H1 (cell line): ENCODE results near the gene YWHAB. TPM values are rescaled to one million over a fixed set of nuclear protein-coding genes. Genes with fewer than 3 reads are reported as not detected.

Experiments
- CTCF ChIA-PET: fragments of 300-600 bp; sonication (Branson Sonifier 250); formaldehyde crosslinking; loops from one replicate; lab custom pipeline; 2021; ENCODE audit not compliant: partially characterized antibody; lab: Charles Lee
- POLR2A ChIA-PET: fragments of 300-600 bp; sonication (Branson Sonifier 250); formaldehyde crosslinking; loops from one replicate; lab custom pipeline; 2021; ENCODE audit warnings: inconsistent platforms; ENCODE audit not compliant: partially characterized antibody; lab: Charles Lee
- DNase-seq, 2 experiments: peaks; one replicate each; pipeline versions ENCODE4 v3.0.0 to v3.0.0-alpha.2; 2010 to 2022; ENCODE audit warnings: low spot score in 2 of 2, low read depth in 1 of 2, mixed read lengths in 1 of 2
- FAIRE-seq: peaks from 2 replicates; lab custom pipeline; 2011; peaks lifted over from hg19 to GRCh38; lab: Jason Lieb, UNC
- H2AFZ ChIP-seq: 2 replicates; pipeline ENCODE4 v1.8.1; 2012; ENCODE audit warnings: low read length, inconsistent platforms
- H2AK5ac ChIP-seq: 2 replicates; pipeline ENCODE4 v1.6.1; 2013; ENCODE audit warnings: low read depth, low read length
- H2BK120ac ChIP-seq: replicated peaks from 2 replicates; pipeline ENCODE3; 2013; ENCODE audit warnings: low read depth, low read length, inconsistent platforms
- H2BK12ac ChIP-seq: 2 replicates; pipeline ENCODE4 v1.6.1; 2013; ENCODE audit warnings: low read depth, low read length
- H2BK15ac ChIP-seq: 2 replicates; pipeline ENCODE4 v1.6.1; 2013; ENCODE audit warnings: low read length
- H2BK20ac ChIP-seq: 2 replicates; pipeline ENCODE4 v1.6.1; 2013; ENCODE audit warnings: low read length
- H2BK5ac ChIP-seq: 2 replicates; pipeline ENCODE4 v1.6.1; 2013; ENCODE audit warnings: low read depth, low read length
- H3K14ac ChIP-seq: 2 replicates; pipeline ENCODE4 v1.6.1; 2013; ENCODE audit warnings: inconsistent platforms; ENCODE audit not compliant: insufficient read length
- H3K18ac ChIP-seq: 2 replicates; pipeline ENCODE4 v1.6.1; 2013; ENCODE audit warnings: low read length; ENCODE audit errors: extremely low read depth
- H3K23ac ChIP-seq: 2 replicates; pipeline ENCODE4 v1.6.1; 2013; ENCODE audit warnings: inconsistent platforms; ENCODE audit not compliant: insufficient read length
- H3K23me2 ChIP-seq: 2 replicates; pipeline ENCODE4 v1.6.1; 2013; ENCODE audit warnings: low read depth, low read length
- H3K27ac ChIP-seq: 2 replicates; pipeline ENCODE4 v1.6.1; 2011; ENCODE audit warnings: low read depth, low read length, inconsistent platforms
- H3K27me3 ChIP-seq, 4 experiments: replicated peaks in 1 of 4; 1 replicate in 1 of 4; 2 replicates in 3 of 4; pipeline versions ENCODE4 v1.6.1 to v1.8.1; 2011 to 2013; ENCODE audit warnings: low read length in 3 of 4, mild to moderate bottlenecking in 3 of 4, inconsistent platforms in 2 of 4, mixed read lengths in 2 of 4, moderate library complexity in 1 of 4; ENCODE audit not compliant: control insufficient read depth in 3 of 4, insufficient read depth in 3 of 4; ENCODE audit errors: extremely low read depth in 1 of 4
- H3K36me3 ChIP-seq, 4 experiments: 2 replicates each; pipeline versions ENCODE4 v1.6.1 to v1.8.1; 2011 to 2013; ENCODE audit warnings: mild to moderate bottlenecking in 4 of 4, low read length in 3 of 4, moderate library complexity in 2 of 4, control low read depth in 1 of 4, inconsistent platforms in 1 of 4; ENCODE audit not compliant: insufficient read depth in 4 of 4, control insufficient read depth in 2 of 4
- H3K4ac ChIP-seq: replicated peaks from 2 replicates; pipeline ENCODE3; 2013; ENCODE audit warnings: low read length, low read depth, mixed read lengths, inconsistent platforms; ENCODE audit not compliant: insufficient read length
- H3K4me1 ChIP-seq, 4 experiments: replicated peaks in 1 of 4; 1 replicate in 1 of 4; 2 replicates in 3 of 4; pipeline versions ENCODE4 v1.6.1 to v1.8.1; 2011 to 2013; ENCODE audit warnings: low read length in 3 of 4, inconsistent platforms in 2 of 4, mixed read lengths in 1 of 4; ENCODE audit not compliant: insufficient read depth in 4 of 4, control insufficient read depth in 3 of 4
- H3K4me2 ChIP-seq, 2 experiments: 2 replicates each; pipeline versions ENCODE4 v1.6.1 to v1.8.1; 2011 to 2013; ENCODE audit warnings: low read depth in 2 of 2, low read length in 2 of 2, control low read depth in 1 of 2, inconsistent platforms in 1 of 2, mild to moderate bottlenecking in 1 of 2; ENCODE audit not compliant: insufficient read depth in 1 of 2
- H3K4me3 ChIP-seq, 4 experiments: fragments of 200-600, 300-600 bp in 1 of 4; sonication (generic), shearing (Covaris generic), sonication (Bioruptor Twin) in 1 of 4; 2 replicates each; pipeline versions ENCODE4 v1.5.1 to v1.8.1; 2011 to 2016; ENCODE audit warnings: low read length in 4 of 4, low read depth in 3 of 4, control low read depth in 2 of 4, inconsistent platforms in 2 of 4, mild to moderate bottlenecking in 2 of 4, mixed read lengths in 1 of 4, moderate library complexity in 1 of 4; ENCODE audit not compliant: insufficient read depth in 2 of 4; ENCODE audit errors: extremely low read depth in 1 of 4
- H3K56ac ChIP-seq: replicated peaks from 2 replicates; pipeline ENCODE3; 2013; ENCODE audit warnings: low read depth, mild to moderate bottlenecking, mixed read lengths, low read length, inconsistent platforms; ENCODE audit not compliant: insufficient read length
- H3K79me1 ChIP-seq: 2 replicates; pipeline ENCODE4 v1.6.1; 2013; ENCODE audit warnings: low read depth, low read length, control low read depth
- H3K79me2 ChIP-seq, 2 experiments: 2 replicates each; pipeline versions ENCODE4 v1.6.1 to v1.8.1; 2012 to 2013; ENCODE audit warnings: low read length in 2 of 2, mild to moderate bottlenecking in 2 of 2, inconsistent platforms in 1 of 2; ENCODE audit not compliant: insufficient read depth in 2 of 2, control insufficient read depth in 1 of 2
- H3K9ac ChIP-seq, 4 experiments: replicated peaks in 1 of 4; 1 replicate in 1 of 4; 2 replicates in 3 of 4; pipeline versions ENCODE4 v1.6.1 to v1.8.1; 2011 to 2013; ENCODE audit warnings: low read depth in 3 of 4, low read length in 3 of 4, control low read depth in 2 of 4, mild to moderate bottlenecking in 2 of 4, moderate library complexity in 2 of 4, inconsistent platforms in 1 of 4; ENCODE audit errors: extremely low read depth in 1 of 4
- H3K9me3 ChIP-seq, 2 experiments: 2 replicates each; pipeline versions ENCODE4 v1.6.1 to v1.8.1; 2012 to 2013; ENCODE audit warnings: mild to moderate bottlenecking in 2 of 2, moderate library complexity in 2 of 2, control low read depth in 1 of 2, inconsistent platforms in 1 of 2, low read depth in 1 of 2, low read length in 1 of 2, mixed read lengths in 1 of 2; ENCODE audit not compliant: insufficient read depth in 2 of 2
- H4K20me1 ChIP-seq, 2 experiments: replicated peaks in 1 of 2; 2 replicates each; pipeline versions ENCODE3 to v1.8.1; 2011 to 2013; ENCODE audit warnings: inconsistent platforms in 2 of 2, low read length in 2 of 2, mild to moderate bottlenecking in 1 of 2; ENCODE audit not compliant: insufficient read depth in 2 of 2, control insufficient read depth in 1 of 2
- H4K5ac ChIP-seq: 2 replicates; pipeline ENCODE4 v1.6.1; 2013; ENCODE audit warnings: low read length, low read depth, mixed read lengths, inconsistent platforms; ENCODE audit not compliant: insufficient read length
- H4K8ac ChIP-seq: 2 replicates; pipeline ENCODE4 v1.8.0; 2013; ENCODE audit warnings: mild to moderate bottlenecking, moderate library complexity, low read length, inconsistent platforms; ENCODE audit not compliant: insufficient read depth; ENCODE audit errors: extremely low read depth
- H4K91ac ChIP-seq: replicated peaks from 2 replicates; pipeline ENCODE3; 2013; ENCODE audit warnings: low read length, mixed read lengths, inconsistent platforms; ENCODE audit not compliant: insufficient read length
- CBX8 ChIP-seq: fragments of 300-800, 300-1000 bp; sonication (generic); IDR thresholded peaks from 2 replicates; pipeline ENCODE4 v1.7.1; 2016; ENCODE audit warnings: low read depth, low read length, borderline replicate concordance
- CHD2 ChIP-seq: IDR thresholded peaks from 2 replicates; pipeline ENCODE4 v1.6.1; 2012; ENCODE audit warnings: low read length, improper control_type of control experiment
- CREB1 ChIP-seq: IDR thresholded peaks from 2 replicates; pipeline ENCODE4 v1.6.1; 2012; ENCODE audit warnings: inconsistent platforms
- EZH2 ChIP-seq: fragments of 200-600 bp; sonication (generic); IDR thresholded peaks from 2 replicates; pipeline ENCODE4 v1.7.1; 2012; ENCODE audit warnings: low read depth, mild to moderate bottlenecking, moderate library complexity, low read length, inconsistent platforms; ENCODE audit not compliant: severe bottlenecking
- NANOG ChIP-seq: IDR thresholded peaks from 2 replicates; pipeline ENCODE4 v1.6.1; 2011; ENCODE audit warnings: low read length, low read depth, mild to moderate bottlenecking, inconsistent platforms; ENCODE audit not compliant: insufficient read depth, poor library complexity, severe bottlenecking
- POU5F1 ChIP-seq: IDR thresholded peaks from 2 replicates; pipeline ENCODE4 v1.6.1; 2011; ENCODE audit warnings: low read depth, mild to moderate bottlenecking, low read length, moderate library complexity
- SIN3A ChIP-seq, 2 experiments: IDR thresholded peaks in 1 of 2; conservative IDR thresholded peaks in 1 of 2; 2 replicates each; pipeline ENCODE4 v1.6.1; 2011 to 2012; ENCODE audit warnings: low read length in 2 of 2, improper control_type of control experiment in 1 of 2, low read depth in 1 of 2, mild to moderate bottlenecking in 1 of 2
- SIRT6 ChIP-seq: IDR thresholded peaks from one replicate; pipeline ENCODE4 v1.7.1; 2012; ENCODE audit warnings: low read length, inconsistent platforms
- SIX5 ChIP-seq: IDR thresholded peaks from 2 replicates; pipeline ENCODE4 v1.6.1; 2011; ENCODE audit warnings: mild to moderate bottlenecking, low read depth, low read length
- SP4 ChIP-seq: IDR thresholded peaks from 2 replicates; pipeline ENCODE4 v1.6.1; 2012; ENCODE audit warnings: low read length, inconsistent platforms
- TAF1 ChIP-seq: IDR thresholded peaks from 2 replicates; pipeline ENCODE4 v1.6.1; 2011; ENCODE audit warnings: mild to moderate bottlenecking, low read depth, low read length
- USF2 ChIP-seq: IDR thresholded peaks from 2 replicates; pipeline ENCODE4 v1.6.1; 2011; ENCODE audit warnings: low read length, improper control_type of control experiment
- YY1 ChIP-seq: IDR thresholded peaks from 2 replicates; pipeline ENCODE4 v1.6.1; 2011; ENCODE audit warnings: low read depth, mild to moderate bottlenecking, low read length
- ZNF274 ChIP-seq: IDR thresholded peaks from 2 replicates; pipeline ENCODE4 v1.7.0; 2012; ENCODE audit warnings: low read length, borderline replicate concordance; ENCODE audit errors: extremely low read depth
- WGBS, 2 experiments: shearing (Covaris generic) in 1 of 2; methylation state at CpG; one replicate each; pipeline versions ENCODE4 v1.1.6 to v1.1.7; 2013 to 2015; ENCODE audit warnings: low lambda C conversion rate in 2 of 2, mixed read lengths in 2 of 2, inconsistent platforms in 1 of 2, low coverage in 1 of 2, missing lambda C conversion rate in 1 of 2; ENCODE audit not compliant: insufficient replicate concordance in 2 of 2, insufficient coverage in 1 of 2, insufficient read length in 1 of 2; ENCODE audit errors: extremely low coverage in 1 of 2, missing lambda C conversion rate in 1 of 2; 5-methylcytosine and 5-hydroxymethylcytosine counted together
- polyA plus RNA-seq, 7 experiments: library from polyadenylated mRNA; depleted of rRNA in 3 of 7; stranded (reverse) in 5 of 7; unstranded in 2 of 7; fragments of >200 nt in 5 of 7; fragments of 200-250 nt in 2 of 7; gene quantifications; 1 replicate in 5 of 7; 2 replicates in 1 of 7; 4 replicates in 1 of 7; pipeline versions ENCODE4 v1.2.1 to v1.2.3, GENCODE V29; 2011 to 2013; ENCODE audit warnings: missing spikeins in 2 of 7, mixed read lengths in 2 of 7
- total RNA-seq: library from RNA; stranded (reverse); fragmentation: NEBNext Ultra II Directional; extraction: Animal tissue kit (Norgen Biotek cat#: 25700); gene quantifications from 2 replicates; pipeline ENCODE4 v1.2.1, GENCODE V29; 2021

Gene YWHAB
- total and polyA plus RNA-seq, 2 of the 8 experiments (the other 6 are each of a cell fraction or from before 2014, with no cell fraction given) = 72.9 to 256 TPM

GRCh38 chr20:44862286-44862685 is 23.2 kb upstream of the YWHAB start:
- Histone ChIP-seq H3K4me2 (no peak overlapping the region), H4K20me1 (no peaks in the 10 kb centered on the region), H3K36me3 (no peaks in the 10 kb centered on the region), H3K14ac (no peak overlapping the region), H2BK120ac (no peak overlapping the region), H2BK15ac (no peak overlapping the region), H2BK5ac (no peak overlapping the region), H3K23ac (no peak overlapping the region), H3K27ac (no peak overlapping the region), H3K9me3 (no peaks in the 10 kb centered on the region), H3K9ac (no peak overlapping the region), H4K8ac (no peak overlapping the region), H3K56ac (no peak overlapping the region), H3K18ac (no peak overlapping the region), H3K4ac (no peak overlapping the region), H3K23me2 (peaks cover 1% of the 10 kb centered on the region; the same call in 1 of the 2 replicates), H3K27me3 (no peaks in the 10 kb centered on the region), H3K79me1 (no peaks in the 10 kb centered on the region), H2AK5ac (no peak overlapping the region), H3K4me3 (no peak overlapping the region), H3K79me2 (no peaks in the 10 kb centered on the region), H3K4me1 (no peaks in the 10 kb centered on the region), H2BK20ac (no peak overlapping the region), H2AFZ (no peak overlapping the region), H2BK12ac (no peak overlapping the region), H4K5ac (no peak overlapping the region), H4K91ac (no peak overlapping the region)
- ChIA-PET CTCF (interaction anchor here (0.8 to 4.4 kb wide), 10 partner anchors 10 to 178 kb away, joined by 3 to 43 read pairs (median 4); no protein-coding TSS in a partner anchor), POLR2A (no interaction called here)
- FAIRE-seq = no peak
- WGBS, 2 experiments = 89% methylated on average over 2 of the region's 2 CpGs; no CpG with 5 or more reads in 1 of the 2 experiments
- no peak for DNase-seq
- no peak for TF ChIP-seq YY1
- no peak for TF ChIP-seq SP4
- TF ChIP-seq USF2 = no peak
- TF ChIP-seq TAF1 = no peak
- TF ChIP-seq SIN3A (conservative IDR thresholded peaks at IDR 0.05 in 1 of 2, IDR thresholded peaks at IDR 0.05 in 1 of 2; ENCODE audit: low read depth in 1 of 2, low read length in 2 of 2) = no peak
- TF ChIP-seq NANOG = no peak
- no peak for TF ChIP-seq POU5F1
- no peak for TF ChIP-seq ZNF274
- no peak for TF ChIP-seq CBX8
- TF ChIP-seq CREB1 = no peak
- no peak for TF ChIP-seq CHD2
- no peak for TF ChIP-seq SIRT6
- no peak for TF ChIP-seq SIX5
- no peak for TF ChIP-seq EZH2
